Neural progenitor cell (in vitro differentiated cells): Measurements from ENCODE around the gene ADIG.

ENCODE experiments used
- CTCF ChIP-seq: fragments of 200-600 bp; sonication (generic); IDR thresholded peaks from 2 replicates; pipeline ENCODE4 v1.5.1; 2017; ENCODE audit warnings: antibody characterized with exemption, mild to moderate bottlenecking
- EZH2 ChIP-seq: fragments of 200-600 bp; sonication (generic); IDR thresholded peaks from 2 replicates; pipeline ENCODE4 v1.6.1; 2017; ENCODE audit warnings: antibody characterized with exemption, mild to moderate bottlenecking, moderate library complexity
- EZH2phosphoT487 ChIP-seq: fragments of 200-600 bp; sonication (generic); IDR thresholded peaks from 2 replicates; pipeline ENCODE4 v1.6.1; 2017; ENCODE audit warnings: antibody characterized with exemption

GRCh38 chr20:38586181-38586525 lies 5.2 kb downstream of the ADIG start:
- TF ChIP-seq CTCF (no peak), EZH2 (no peak), EZH2phosphoT487 (no peak)
